Measurements from ENCODE around the gene SIGLEC5.

- TF ChIP-seq POLR2A (IDR thresholded peaks at IDR 0.05) (no peak), CTCF (IDR thresholded peaks at IDR 0.05) (no peak)
These were observed 2.6 kb downstream of the SIGLEC5 start for GRCh38 chr19:51627491-51628138.

Data from body of pancreas (tissue), 4 donors.